Measurements from ENCODE around the gene CIROP.

Gene CIROP

DNA sequence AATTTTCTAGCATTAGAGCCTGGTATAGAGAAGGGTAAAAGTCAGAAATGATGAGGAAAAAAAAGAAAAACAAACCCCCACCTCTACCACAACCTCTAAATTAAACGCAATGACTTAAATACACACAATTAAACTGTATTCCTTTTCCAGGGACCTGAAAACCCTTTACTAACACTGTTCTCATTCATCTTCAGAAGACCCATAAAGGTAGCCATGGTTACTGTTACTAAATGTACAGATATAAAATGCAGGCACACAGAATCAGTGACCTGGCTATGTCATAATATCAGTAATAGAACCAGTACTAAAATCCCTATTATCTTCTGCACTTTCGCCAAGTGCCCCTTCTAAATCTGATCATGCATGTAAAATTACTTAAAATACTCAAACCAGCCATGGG is 11.3 kb downstream of the CIROP start:
- DNase-seq (ENCODE audit: low read depth in 2 of 2): no peak

DNA sequence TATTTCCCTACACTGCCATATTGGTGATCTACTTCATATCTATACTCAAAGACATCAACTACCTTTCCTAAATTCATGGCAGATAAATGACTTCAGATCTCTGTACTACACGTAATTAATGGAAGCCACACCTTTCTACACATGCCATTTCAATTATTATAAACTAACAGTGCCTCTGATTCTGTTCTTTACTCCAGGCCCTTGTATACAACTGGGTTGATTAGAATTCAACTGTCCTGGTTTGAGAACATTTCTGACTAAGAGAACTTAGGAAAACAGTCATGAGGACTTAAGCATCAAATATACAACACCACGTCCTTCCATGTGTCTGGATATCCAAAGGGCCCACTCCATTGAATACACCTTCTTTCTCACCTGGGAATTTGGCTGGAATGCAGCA is 11.7 kb downstream of the CIROP start:
- no peak for DNase-seq (ENCODE audit: low read depth in 2 of 2)

DNA sequence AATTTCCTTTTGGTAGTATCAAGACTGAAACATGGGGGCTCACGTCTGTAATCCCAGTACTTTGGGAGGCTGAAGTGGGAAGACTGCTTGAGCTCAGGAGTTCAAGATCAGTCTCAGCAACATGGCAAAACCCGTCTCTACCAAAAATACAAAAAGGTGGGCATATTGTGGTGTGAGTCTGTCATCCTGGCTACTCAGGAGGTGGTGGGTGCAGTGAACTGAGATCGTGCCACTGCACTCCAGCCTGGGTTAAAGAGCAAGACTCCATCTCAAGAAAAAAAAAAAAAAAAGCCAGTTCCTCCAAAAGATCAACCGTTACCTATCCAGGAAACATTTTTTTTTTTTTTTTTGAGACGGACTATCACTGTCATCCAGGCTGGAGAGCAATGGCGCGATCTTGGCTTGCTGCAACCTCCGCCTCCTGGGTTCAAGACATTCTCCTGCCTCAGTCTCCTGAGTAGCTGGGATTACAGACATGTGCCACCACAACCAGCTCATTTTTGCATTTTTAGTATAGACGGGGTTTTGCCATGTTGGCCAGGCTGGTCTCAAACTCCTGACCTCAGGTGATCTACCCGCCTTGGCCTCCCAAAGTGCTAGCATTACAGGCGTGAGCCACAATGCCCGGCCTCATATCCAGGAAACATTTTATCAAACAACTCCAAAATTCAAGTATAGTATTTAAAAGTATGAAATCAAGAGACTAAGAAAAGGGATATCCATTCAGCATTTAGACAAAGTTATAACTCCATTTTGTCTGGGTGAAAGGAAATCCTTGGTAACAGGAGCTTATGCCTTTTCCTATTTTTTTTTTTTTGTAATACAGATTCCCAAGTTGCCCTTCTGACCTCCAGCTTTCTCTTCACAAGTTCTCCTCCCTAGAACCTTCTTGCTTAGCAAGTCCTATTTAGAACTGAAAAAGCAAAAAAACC is 13.2 kb downstream of the CIROP start:
- DNase-seq (ENCODE audit: low read depth in 2 of 2): no peak

DNA sequence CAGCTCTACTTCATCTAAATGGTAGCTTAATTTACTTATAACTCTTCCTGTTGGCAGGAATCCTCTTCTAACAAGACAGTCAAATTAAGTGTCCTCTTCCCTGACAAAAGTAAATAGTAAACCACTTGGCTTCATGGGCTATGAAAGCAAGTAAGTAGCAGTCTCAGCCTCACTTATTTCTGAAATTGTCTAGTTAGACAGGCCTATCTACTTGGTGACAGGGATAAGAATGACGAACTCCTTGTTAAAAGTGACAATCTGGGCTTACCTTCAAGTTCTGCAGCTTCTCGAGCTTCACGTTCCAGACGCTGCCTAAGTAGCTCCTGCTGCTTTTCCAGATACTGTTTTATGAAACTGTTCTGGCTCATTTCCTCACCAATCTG is 14.5 kb downstream of the CIROP start:
- no peak for DNase-seq (ENCODE audit: low read depth in 2 of 2)

DNA sequence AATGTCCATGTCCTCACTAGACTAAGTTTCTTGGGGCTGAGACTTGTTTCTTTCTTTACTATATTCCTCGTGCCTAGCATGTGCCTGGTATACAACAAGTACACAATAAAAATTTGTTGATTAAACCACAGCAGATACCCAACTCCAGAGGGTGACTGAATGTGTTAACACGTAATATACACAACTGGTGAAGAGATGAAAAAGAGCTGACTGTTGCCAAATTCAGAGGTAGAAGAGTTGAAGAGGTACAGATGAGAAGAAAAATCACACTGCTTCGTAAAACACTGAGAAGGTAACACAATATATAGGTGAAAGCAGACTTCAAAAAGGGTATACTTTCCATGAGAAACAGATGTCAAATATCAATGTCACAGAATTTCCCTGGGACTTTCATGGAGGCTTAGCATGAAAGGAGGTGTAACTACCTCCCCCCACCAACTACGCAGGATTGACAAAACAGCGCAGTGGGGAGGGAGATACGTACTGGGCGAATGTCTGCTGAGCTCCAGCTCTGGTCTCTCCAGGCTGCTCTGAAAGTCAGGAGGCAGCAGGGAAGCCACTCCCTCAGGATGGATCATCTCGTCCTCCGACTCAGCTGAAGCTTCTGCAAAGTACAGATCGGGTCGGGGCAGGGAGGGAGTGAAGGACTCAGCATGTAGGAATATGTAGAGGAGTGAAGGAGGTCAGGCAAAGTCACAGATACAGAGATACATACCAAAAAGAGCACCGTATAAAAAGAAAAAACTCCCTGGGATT is 15.1 kb downstream of the CIROP start:
- no peak for DNase-seq (ENCODE audit: low read depth in 2 of 2)

DNA sequence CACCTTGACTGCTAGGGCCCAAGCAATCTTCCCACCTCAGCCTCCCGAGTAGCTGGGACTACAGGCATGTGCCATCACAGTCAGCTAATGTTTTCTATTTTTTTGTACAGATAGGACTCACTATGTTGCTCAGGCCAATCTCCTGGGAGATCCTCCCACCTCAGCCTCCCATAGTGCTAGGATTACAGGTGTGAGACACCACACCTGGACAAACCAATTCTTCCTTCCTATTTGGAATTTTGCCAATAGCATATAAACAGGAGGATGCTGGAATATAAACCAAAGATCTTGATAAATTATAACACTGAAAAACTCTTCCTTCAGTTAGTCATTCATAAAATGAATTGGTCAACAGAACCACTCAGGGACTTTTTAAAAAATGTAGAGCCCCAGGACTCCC is 18.2 kb downstream of the CIROP start:
- no peak for DNase-seq (ENCODE audit: low read depth in 2 of 2)

DNA sequence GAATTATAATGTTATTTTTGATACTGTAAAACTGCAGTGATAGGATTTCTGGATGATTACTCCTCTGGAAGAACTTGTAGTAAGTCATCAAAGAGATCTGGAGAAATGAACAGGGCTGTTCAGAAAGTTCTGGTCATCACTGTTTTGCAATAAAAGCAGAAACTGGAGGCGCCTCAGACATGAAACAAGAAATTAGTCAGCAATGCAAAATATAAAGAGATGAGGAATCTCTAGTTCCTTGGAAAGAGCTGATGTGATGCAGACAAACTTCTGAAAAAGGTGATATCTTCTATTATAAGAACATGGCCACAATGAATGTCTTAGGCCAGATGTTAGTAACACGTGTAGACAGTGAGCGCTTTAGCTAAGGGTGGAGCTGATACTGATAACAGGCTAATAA is 19.3 kb downstream of the CIROP start:
- no peak for DNase-seq (ENCODE audit: low read depth in 2 of 2)

DNA sequence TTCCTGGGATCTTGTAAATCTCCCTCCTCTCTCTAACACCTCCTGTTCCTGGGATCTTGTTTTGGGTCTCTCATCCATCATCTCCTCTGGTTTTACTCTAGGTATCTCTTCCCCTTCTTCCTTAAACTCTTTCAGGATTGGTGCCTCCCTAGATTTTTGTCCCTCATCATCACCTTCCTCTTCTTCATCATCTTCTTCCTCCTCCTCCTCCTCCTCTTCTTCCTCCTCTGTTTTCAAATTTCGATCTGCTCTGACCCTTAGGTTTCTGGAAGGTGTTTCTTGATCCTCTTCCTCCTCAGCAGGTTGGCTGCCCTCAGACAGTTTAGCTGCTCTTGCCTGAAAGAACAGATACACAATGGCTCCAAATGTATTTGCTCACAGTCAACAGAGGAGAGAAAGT is 24.3 kb downstream of the CIROP start:
- no peak for DNase-seq (ENCODE audit: low read depth in 2 of 2)

DNA sequence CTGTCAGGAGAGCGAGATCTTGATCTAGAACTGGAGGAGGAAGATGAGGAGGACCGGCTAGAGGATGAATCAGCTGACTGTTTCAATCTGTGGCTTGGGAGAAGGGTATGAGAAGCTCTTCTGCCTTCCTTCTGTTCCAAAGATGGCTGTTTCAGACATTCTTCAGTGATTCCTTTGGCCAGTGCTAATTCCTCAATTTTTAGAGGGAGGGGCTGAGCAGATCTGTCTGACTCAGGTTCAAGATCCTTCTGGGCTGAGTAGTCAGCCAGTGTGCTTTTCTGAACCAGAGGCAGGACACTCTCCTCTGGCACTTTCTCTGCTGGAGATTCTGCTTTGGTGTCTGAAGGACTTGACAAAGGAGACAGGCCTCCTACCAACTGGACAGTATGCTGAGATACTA is 25.1 kb downstream of the CIROP start:
- DNase-seq (ENCODE audit: low read depth in 2 of 2): no peak

DNA sequence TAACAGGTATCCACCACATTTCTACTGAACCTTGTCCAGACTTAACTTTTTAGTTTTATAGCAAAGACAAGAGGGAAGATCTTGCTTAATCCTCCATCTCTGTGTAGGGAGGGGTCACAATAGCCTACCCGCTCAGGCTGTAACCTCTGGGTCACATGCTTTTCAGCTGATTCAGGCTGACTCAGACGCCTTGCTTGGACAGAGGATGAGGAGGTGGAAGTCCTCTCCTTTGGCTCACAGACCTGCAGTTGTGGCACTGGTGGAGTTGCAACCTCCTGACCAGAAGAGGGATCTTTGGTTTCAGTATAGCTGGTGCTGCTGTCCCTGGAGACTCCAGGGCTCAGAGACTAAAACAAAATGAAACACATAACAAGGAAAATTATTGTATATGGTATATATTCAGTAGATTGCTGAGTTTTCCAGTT is 26.1 kb downstream of the CIROP start:
- no peak for DNase-seq (ENCODE audit: low read depth in 2 of 2)

DNA sequence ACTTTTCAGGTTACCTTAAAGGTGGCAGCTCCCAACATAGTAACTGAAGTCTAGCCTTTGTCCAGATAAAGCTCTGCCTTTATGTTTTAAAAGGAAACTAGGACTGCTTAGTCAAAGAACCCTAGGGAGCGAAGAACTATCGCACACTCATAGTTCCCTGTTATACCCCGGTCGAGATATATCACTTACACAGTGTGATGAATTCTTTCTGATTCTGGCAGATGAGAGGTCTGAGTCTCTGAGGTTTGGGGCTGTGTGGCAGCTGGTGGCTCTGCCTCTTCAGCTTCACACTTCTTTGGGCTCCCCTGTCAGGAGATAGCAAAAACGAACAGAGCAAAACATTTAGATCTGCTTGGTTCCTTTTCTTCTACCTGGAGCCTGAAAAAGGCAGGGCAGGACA is 26.8 kb downstream of the CIROP start:
- no peak for DNase-seq (ENCODE audit: low read depth in 2 of 2)

DNA sequence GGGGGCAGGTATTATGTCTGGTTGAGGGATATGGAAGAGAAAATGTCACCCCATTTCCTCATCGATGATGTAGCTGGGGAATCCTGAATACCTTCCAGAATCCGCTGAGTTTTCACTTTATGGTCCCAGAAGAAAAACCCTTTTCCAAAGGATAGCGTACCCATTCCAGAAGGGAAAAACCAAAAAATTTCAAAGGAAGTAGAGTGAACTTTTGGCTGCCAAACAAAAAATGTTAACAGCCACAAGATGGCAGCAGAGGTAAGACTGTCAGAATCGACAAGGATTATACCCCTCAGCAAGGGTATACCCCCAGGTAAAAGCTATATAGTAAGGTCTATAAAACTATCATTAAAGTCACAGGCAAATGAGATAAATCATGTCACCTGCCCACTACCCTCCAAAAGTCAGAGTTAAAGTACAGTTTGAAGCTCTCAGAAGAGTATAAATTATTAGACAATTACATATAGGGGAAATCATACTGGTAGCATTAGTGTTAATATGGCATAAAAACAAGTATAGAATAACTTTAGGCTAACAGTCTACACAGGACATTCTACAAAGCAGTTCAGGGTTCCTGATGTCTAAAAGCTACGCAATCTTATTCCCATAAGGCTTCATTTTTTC is 27.9 kb downstream of the CIROP start:
- no peak for DNase-seq (ENCODE audit: low read depth in 2 of 2)

DNA sequence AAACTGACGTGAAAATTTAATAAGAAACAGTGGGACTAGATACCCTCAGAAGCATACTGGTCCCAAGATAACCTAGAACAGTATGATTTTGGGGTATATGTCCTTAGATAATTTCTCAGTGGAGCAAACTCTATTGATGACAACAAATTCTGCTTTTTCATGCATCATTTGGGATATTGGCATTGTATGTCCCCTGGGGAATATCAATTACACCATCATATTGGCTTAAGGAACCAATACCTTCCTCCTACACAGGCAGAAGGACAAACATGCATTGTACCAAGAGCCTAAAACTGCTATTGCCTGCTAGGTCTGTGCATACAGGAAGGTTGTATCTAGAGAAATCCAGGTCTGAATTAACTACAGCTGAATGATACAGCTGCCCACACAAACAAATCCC is 29.9 kb downstream of the CIROP start:
- DNase-seq (ENCODE audit: low read depth in 2 of 2): no peak

DNA sequence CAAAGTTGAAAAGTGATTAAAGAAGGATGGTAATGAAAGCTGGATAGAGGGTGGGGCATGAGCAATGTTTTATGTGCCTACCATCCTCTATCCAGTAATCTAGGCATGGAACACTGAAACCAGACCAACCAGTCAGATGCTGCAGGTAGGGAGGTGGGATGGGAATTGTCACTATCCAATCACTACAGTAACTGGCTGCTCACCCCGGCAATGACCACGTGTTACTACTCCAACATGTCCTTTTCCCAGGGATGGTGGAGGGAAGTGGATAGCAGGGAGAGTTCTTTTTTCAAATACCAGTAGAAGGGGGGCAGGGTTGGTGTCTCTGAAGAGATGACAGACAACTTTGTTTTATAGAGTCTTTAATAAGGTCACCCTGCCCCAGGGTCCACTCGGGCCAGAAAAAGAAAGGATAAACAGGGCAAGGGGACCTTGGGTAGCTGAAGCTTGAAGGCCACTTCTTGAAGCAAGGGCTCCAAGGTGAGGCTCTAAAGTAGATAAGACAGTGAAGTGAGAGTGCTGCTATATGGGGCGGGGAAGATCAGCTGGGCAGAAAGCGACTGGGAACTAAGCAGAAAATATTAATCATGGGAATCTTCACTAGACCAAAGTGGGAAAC is 32.8 kb downstream of the CIROP start:
- no peak for DNase-seq (ENCODE audit: low read depth in 2 of 2)

DNA sequence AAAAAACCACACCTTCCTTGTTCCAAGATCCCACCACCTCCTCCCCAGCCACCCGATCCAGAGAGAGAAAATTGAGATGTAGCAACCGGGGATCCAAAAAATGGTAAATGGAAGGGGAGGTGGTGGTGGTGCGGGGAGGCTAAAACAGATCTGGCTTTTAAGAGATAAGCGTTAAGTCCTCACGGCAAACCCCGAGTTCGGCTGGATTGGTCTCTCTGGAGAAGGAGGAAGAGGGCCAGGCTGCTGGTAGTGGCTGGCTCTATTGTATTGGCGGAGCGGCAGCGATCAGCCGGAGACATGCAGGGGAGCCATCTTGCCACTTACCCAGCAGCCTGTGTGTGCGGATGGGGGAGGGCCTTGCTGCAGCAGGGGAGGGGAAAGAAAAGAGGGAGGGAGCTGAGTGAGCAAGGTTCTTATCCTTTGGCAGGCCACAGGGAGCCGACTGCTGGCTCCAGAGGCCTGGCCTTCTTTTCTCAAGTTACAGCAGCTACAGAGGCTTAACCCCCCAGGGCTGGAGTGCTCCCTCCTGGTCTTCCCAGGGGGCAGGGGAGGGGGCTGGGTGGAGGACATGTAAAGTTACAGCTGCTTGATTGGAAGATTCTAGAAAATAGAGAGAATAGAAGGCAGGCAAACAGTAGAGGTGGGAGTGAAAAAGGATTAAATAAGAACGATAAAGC is 33.4 kb downstream of the CIROP start:
- peak; percentile 32 to 47 for DNase-seq (ENCODE audit: low read depth in 2 of 2)

DNA sequence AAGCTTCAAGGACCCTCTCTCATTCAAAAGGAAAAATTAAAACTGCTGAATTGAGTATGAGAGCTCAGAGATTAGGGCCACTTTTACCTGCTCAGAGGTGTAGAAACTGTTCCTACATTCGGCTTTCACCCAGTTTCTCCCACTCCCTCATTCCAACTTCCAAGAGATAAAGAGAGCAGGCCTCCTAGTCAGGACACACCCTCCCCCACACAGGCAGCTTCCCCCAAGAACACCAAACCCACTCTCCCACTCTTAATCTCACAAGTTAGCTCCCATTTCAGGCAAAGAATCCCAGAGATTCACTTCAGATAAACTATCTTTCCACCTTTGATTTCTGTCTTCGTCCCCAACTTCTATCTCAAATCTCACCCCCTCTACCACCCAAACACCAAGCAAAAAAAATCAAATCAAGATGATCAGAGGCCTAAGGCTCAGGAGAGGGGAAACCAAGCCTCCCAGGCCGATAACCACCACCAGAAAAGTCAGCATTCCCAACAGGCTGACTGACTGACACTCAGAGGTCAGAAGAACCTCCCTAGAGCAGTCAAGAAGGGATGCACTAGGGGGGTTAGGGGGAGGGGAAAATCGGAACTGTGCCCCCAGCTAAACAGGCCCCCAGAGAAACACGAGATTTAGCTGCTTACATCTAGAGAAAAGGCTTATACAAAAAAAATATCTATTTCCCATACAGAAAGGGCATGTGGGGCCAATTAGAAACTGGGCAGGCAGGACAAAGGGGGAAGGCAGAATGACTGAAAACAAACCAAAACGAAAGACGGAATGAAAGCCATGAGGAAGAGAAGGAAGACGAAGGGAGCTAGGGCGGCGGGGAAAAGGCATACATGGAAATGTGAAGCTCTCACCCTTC is 34.3 kb downstream of the CIROP start:
- no peak for DNase-seq (ENCODE audit: low read depth in 2 of 2)

DNA sequence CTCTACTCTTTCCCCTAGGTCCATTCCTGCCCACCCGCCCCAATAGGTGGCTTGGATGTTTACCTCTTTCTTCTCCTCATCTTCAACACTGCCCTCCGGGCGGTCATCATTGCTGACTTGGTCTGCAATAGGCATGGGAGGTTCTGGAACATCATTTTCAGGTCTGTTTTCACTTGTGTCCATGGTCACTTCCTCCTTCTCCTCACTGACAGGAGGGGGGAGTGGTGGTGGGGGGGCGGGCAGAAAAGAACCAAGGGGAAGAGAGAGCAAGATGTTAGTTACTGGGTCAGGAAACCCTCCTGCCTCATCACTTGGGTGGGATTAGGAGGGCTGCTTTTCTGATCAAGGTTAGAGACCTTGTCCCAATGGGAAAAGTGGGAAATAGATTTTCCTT is 35.4 kb downstream of the CIROP start:
- DNase-seq (ENCODE audit: low read depth in 2 of 2): no peak

DNA sequence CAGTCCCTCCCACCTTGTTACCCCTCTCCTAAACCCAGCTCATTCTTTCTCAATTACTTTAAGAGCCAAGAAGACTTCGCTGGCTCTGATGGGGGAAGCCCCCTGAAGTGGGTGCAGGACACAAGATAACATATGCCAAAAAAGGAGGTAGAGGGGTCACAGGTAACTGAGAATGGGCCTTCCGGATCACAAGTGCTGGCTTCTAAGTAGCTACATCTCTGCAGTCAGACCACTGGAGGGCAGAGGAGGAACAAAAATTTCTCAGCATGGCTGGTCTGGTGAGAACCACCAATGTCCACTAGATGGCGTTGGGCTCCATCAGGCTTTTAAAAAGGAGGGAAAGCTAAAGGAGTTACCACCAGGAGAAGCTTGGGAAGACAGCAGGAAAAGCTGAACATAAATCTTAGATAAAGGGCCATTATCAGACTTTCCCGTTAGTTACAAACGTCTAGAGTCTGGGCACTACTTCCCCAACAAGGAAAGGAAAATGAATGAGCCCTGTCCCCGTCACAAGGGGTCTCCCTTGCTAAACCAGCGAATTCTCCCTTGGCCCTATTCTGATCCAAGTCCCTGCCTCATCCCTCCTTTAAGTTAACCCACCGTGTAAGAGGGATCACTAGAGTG is 35.9 kb downstream of the CIROP start:
- DNase-seq (ENCODE audit: low read depth in 2 of 2): peak; percentile 37 to 53

DNA sequence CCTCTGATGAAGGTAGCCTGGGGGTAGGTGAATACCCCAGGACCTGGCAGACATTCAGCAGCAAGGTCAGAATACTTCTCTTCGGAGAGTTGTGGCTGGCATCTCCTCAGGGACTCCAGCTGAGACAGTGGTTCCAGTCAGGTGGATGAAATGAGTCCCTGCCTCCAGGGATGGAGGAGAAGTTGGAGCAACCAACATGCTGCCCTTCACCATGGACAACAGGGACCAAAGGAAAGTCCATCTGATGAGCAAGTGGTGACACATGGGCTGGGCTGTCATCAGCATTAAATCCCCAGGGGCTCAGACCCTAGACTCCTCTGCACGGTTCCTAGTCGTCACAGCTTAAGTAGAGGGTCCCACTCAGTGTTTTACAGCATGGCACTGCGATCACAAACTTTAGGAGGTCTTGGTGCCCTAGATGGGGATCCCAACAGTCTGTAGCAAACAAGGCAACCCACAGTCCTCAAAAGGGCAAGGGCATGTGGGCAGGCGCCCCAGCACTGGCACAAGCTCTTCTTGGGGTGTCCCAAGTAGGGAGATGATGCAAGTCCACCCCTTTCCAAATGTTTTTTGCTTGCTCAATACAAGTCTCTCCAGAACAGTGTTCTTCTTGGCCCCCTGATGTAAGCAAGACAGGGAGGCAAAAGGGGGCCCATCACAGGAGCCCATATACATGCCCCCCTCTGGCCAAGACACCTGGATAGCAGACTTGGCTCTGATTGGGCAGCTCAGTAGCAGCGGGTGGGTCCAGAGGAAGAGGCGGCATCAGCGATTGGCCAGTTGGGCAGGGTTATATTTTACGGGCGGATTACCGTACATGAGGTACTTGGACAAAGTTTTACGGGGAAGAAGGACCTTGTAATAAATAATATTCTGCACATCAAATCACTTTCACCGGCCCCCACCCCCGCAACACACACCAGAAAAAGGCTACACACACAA is 36.7 kb downstream of the CIROP start:
- no peak for DNase-seq (ENCODE audit: low read depth in 2 of 2)

Data from stimulated activated CD8-positive, alpha-beta memory T cell treated with anti-CD3 and anti-CD28 coated beads, Interleukin-7, amount 100 ng/mL, for 1 hour (primary cell).